SK-N-SH (cell line): ENCODE data around the gene TEX52. TPM values are rescaled to one million over a fixed set of nuclear protein-coding genes. Genes with fewer than 3 reads are reported as not detected.
A peak's percentile ranks its signal among the peaks of the same experiment; 100 is the strongest.

Experiments
- CHD2 ChIP-seq: fragments of 150-350 bp; IDR thresholded peaks from 2 replicates; pipeline ENCODE4 v1.6.1; 2018; ENCODE audit warnings: low read length; ENCODE audit not compliant: partially characterized antibody
- ELF1 ChIP-seq: IDR thresholded peaks from 2 replicates; pipeline ENCODE4 v1.4.0; 2012
- EP300 ChIP-seq, 2 experiments: IDR thresholded peaks; 2 replicates each; pipeline versions ENCODE4 v1.4.0 to v1.6.1; 2012; ENCODE audit warnings: borderline replicate concordance in 1 of 2, low read depth in 1 of 2, low read length in 1 of 2
- FOSL2 ChIP-seq: IDR thresholded peaks from 2 replicates; pipeline ENCODE4 v1.4.0; 2012; ENCODE audit warnings: low read depth, mild to moderate bottlenecking, moderate library complexity, borderline replicate concordance
- FOXM1 ChIP-seq: IDR thresholded peaks from 2 replicates; pipeline ENCODE4 v1.4.0; 2012; ENCODE audit warnings: low read depth, mild to moderate bottlenecking
- GABPA ChIP-seq: IDR thresholded peaks from 2 replicates; pipeline ENCODE4 v1.4.0; 2012; ENCODE audit warnings: low read depth, mild to moderate bottlenecking
- GATA2 ChIP-seq: sonication (generic); formaldehyde crosslinking; IDR thresholded peaks from 2 replicates; pipeline ENCODE4 v1.5.0; 2020; ENCODE audit warnings: mild to moderate bottlenecking, missing genetic modification reagents
- JUND ChIP-seq: IDR thresholded peaks from 2 replicates; pipeline ENCODE4 v1.4.0; 2012
- MEF2A ChIP-seq: IDR thresholded peaks from 2 replicates; pipeline ENCODE4 v1.4.0; 2012; ENCODE audit warnings: low read depth, borderline replicate concordance
- NRF1 ChIP-seq: IDR thresholded peaks from 2 replicates; pipeline ENCODE4 v1.6.1; 2012; ENCODE audit warnings: low read depth, mild to moderate bottlenecking, low read length
- RCOR1 ChIP-seq: fragments of 150-350 bp; IDR thresholded peaks from 2 replicates; pipeline ENCODE4 v1.6.1; 2017; ENCODE audit warnings: antibody characterized with exemption, low read length
- RFX5 ChIP-seq: IDR thresholded peaks from 2 replicates; pipeline ENCODE4 v1.6.1; 2012; ENCODE audit warnings: mild to moderate bottlenecking, improper control_type of control experiment, low read length
- RXRA ChIP-seq: IDR thresholded peaks from 2 replicates; pipeline ENCODE4 v1.4.0; 2012; ENCODE audit warnings: low read depth, mild to moderate bottlenecking, borderline replicate concordance
- SIN3A ChIP-seq: IDR thresholded peaks from 2 replicates; pipeline ENCODE4 v1.6.1; 2012; ENCODE audit warnings: low read depth, mild to moderate bottlenecking, low read length, moderate library complexity, borderline replicate concordance
- SMC3 ChIP-seq: IDR thresholded peaks from 2 replicates; pipeline ENCODE4 v1.6.1; 2012; ENCODE audit warnings: low read depth, low read length, improper control_type of control experiment
- TAF1 ChIP-seq: IDR thresholded peaks from 2 replicates; pipeline ENCODE4 v1.6.1; 2012; ENCODE audit warnings: low read depth, mild to moderate bottlenecking, low read length, moderate library complexity, borderline replicate concordance
- TCF12 ChIP-seq: IDR thresholded peaks from 2 replicates; pipeline ENCODE4 v1.4.0; 2012
- polyA plus RNA-seq, 3 experiments: library from polyadenylated mRNA; depleted of rRNA; stranded (reverse); fragments of >200 nt; gene quantifications; 2 replicates each; pipeline ENCODE4 v1.2.3, GENCODE V29; 2012
- TF ChIP-seq, protein P1 (sequence below): IDR thresholded peaks from 2 replicates; pipeline ENCODE4 v1.6.1; 2012; ENCODE audit warnings: mild to moderate bottlenecking, low read depth, low read length, moderate library complexity
- TF ChIP-seq, protein P2 (sequence below): IDR thresholded peaks from 2 replicates; pipeline ENCODE4 v1.4.0; 2012; ENCODE audit warnings: low read depth, borderline replicate concordance
- TF ChIP-seq, protein P3 (sequence below): fragments of 200-600 bp; sonication (generic); IDR thresholded peaks from 2 replicates; pipeline ENCODE4 v1.6.1; 2017; ENCODE audit warnings: antibody characterized with exemption, mild to moderate bottlenecking, moderate library complexity
- TF ChIP-seq, protein P4 (sequence below): fragments of 150-350 bp; IDR thresholded peaks from 2 replicates; pipeline ENCODE4 v1.6.1; 2016; ENCODE audit warnings: mild to moderate bottlenecking, low read depth, low read length

TEX52 gene
- polyA plus RNA-seq, 1 of the 3 experiments (the other 2 are of a cell fraction): not detected

DNA sequence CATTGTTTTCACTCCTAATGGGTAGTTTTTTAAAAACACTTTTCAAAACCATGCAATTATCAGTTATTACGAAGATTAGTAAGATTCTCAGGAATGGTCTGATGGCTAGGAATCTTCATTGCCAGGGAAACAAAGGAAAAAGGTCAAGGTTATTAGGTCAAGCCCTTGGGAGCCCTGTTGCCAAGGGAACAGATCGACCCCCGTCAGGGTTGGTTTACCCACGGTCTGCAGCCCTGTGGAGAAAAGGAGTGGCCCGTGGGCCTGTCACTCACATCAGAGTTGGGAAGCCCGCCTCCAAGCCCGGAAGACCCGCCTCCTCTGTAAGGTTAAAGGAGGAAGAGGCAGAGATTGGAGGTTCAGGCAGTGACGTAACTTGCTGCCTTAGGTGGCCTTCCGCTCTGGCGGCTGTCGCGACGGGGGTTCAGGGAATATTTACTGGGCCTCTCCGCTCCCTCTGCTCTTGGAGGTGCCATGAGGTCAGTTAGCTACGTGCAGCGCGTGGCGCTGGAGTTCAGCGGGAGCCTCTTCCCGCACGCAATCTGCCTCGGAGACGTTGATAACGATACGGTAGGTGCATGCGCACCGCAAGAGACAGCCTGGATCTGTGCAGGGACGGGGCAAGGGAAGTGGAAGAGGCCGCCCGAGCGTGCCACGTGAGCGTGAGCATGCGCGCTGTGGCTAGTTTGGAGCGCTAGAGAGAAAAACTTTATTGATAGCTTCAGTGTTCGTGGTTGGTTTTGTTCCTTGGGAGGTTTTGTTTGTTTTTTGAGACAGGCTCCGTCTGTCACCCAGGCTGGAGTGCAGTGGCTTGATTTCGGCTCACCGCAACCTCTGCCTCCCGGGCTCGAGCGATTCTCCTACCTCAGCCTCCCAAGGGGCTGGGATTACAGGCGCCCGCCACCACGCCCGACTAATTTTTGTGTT, 44.3 kb downstream of the TEX52 start, which contains the start of gene ITFG2 (continued):
- TF ChIP-seq CHD2 (peak; percentile 76), SIN3A (peak; percentile 41; the same call in 1 of the 2 replicates), GABPA (peak; percentile 91), RFX5 (no peak), JUND (no peak), FOSL2 (no peak), SMC3 (no peak), ELF1 (peak; percentile 68), FOXM1 (no peak), MEF2A (no peak), GATA2 (CRISPR knock-in tag) (no peak), NRF1 (peak; percentile 93), RXRA (no peak), RCOR1 (peak; percentile 22), TAF1 (peak; percentile 79; the same call in 1 of the 2 replicates), EP300 (IDR thresholded peaks at IDR 0.05; ENCODE audit: borderline replicate concordance in 1 of 2, low read depth in 1 of 2, low read length in 1 of 2) (peak in 1 of 2 experiments; percentile 26; a peak in 2 of 4 replicates), TCF12 (0 out of 2 replicates have a peak, but pooled peaks have one; percentile 23)
- TF ChIP-seq, protein P1, sequence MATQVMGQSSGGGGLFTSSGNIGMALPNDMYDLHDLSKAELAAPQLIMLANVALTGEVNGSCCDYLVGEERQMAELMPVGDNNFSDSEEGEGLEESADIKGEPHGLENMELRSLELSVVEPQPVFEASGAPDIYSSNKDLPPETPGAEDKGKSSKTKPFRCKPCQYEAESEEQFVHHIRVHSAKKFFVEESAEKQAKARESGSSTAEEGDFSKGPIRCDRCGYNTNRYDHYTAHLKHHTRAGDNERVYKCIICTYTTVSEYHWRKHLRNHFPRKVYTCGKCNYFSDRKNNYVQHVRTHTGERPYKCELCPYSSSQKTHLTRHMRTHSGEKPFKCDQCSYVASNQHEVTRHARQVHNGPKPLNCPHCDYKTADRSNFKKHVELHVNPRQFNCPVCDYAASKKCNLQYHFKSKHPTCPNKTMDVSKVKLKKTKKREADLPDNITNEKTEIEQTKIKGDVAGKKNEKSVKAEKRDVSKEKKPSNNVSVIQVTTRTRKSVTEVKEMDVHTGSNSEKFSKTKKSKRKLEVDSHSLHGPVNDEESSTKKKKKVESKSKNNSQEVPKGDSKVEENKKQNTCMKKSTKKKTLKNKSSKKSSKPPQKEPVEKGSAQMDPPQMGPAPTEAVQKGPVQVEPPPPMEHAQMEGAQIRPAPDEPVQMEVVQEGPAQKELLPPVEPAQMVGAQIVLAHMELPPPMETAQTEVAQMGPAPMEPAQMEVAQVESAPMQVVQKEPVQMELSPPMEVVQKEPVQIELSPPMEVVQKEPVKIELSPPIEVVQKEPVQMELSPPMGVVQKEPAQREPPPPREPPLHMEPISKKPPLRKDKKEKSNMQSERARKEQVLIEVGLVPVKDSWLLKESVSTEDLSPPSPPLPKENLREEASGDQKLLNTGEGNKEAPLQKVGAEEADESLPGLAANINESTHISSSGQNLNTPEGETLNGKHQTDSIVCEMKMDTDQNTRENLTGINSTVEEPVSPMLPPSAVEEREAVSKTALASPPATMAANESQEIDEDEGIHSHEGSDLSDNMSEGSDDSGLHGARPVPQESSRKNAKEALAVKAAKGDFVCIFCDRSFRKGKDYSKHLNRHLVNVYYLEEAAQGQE: 0 out of 2 replicates have a peak, but pooled peaks have one; percentile 14
- TF ChIP-seq, protein P2, sequence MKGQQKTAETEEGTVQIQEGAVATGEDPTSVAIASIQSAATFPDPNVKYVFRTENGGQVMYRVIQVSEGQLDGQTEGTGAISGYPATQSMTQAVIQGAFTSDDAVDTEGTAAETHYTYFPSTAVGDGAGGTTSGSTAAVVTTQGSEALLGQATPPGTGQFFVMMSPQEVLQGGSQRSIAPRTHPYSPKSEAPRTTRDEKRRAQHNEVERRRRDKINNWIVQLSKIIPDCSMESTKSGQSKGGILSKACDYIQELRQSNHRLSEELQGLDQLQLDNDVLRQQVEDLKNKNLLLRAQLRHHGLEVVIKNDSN: peak; percentile 90
- TF ChIP-seq, protein P3, sequence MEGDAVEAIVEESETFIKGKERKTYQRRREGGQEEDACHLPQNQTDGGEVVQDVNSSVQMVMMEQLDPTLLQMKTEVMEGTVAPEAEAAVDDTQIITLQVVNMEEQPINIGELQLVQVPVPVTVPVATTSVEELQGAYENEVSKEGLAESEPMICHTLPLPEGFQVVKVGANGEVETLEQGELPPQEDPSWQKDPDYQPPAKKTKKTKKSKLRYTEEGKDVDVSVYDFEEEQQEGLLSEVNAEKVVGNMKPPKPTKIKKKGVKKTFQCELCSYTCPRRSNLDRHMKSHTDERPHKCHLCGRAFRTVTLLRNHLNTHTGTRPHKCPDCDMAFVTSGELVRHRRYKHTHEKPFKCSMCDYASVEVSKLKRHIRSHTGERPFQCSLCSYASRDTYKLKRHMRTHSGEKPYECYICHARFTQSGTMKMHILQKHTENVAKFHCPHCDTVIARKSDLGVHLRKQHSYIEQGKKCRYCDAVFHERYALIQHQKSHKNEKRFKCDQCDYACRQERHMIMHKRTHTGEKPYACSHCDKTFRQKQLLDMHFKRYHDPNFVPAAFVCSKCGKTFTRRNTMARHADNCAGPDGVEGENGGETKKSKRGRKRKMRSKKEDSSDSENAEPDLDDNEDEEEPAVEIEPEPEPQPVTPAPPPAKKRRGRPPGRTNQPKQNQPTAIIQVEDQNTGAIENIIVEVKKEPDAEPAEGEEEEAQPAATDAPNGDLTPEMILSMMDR: no peak
- TF ChIP-seq, protein P4, sequence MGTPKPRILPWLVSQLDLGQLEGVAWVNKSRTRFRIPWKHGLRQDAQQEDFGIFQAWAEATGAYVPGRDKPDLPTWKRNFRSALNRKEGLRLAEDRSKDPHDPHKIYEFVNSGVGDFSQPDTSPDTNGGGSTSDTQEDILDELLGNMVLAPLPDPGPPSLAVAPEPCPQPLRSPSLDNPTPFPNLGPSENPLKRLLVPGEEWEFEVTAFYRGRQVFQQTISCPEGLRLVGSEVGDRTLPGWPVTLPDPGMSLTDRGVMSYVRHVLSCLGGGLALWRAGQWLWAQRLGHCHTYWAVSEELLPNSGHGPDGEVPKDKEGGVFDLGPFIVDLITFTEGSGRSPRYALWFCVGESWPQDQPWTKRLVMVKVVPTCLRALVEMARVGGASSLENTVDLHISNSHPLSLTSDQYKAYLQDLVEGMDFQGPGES: no peak; the same call in 1 of the 2 replicates
